Pancreas (tissue), 10 donors: ENCODE measurements around the gene GLI1. TPM values are rescaled to one million over a fixed set of nuclear protein-coding genes. Genes with fewer than 3 reads are reported as not detected.

Experiments used
- ATAC-seq, 4 donors: fragments of 200-7000 bp; cut with Tn5 transposase; one replicate each; pipeline versions ENCODE4 v1.8.0 to v1.9.1; 2020; ENCODE audit warnings: mild to moderate bottlenecking in 4 of 4, moderate library complexity in 4 of 4
- DNase-seq, 6 donors: peaks; one replicate each; pipeline ENCODE4 v3.0.0-alpha.2; 2020
- FAIRE-seq: peaks from 2 replicates; lab custom pipeline; 2012; peaks lifted over from hg19 to GRCh38; lab: Jason Lieb, UNC
- H3K27ac ChIP-seq, 4 donors: fragments of 200-600 bp; sonication (generic); 1 replicate in 3 of 4; 2 replicates in 1 of 4; pipeline versions ENCODE4 v1.5.0 to v1.8.0; 2020
- H3K27me3 ChIP-seq, 4 donors: fragments of 200-600 bp; one replicate each; pipeline ENCODE4 v1.8.0; 2021
- H3K36me3 ChIP-seq, 3 donors: fragments of 200-600 bp; sonication (generic) in 1 of 3; one replicate each; pipeline versions ENCODE4 v1.5.0 to v1.8.0; 2020 to 2021
- H3K4me1 ChIP-seq, 3 donors: fragments of 200-600 bp; one replicate each; pipeline ENCODE4 v1.8.0; 2021
- H3K4me3 ChIP-seq, 4 donors: fragments of 200-600 bp; sonication (generic) in 2 of 4; one replicate each; pipeline versions ENCODE4 v1.5.0 to v1.8.0; 2020 to 2021
- H3K9me3 ChIP-seq, 4 donors: fragments of 200-600 bp; one replicate each; pipeline ENCODE4 v1.8.0; 2021
- WGBS, 2 donors: extraction: QIAGEN DNeasy Blood & Tissue Kit; methylation state at CpG; one replicate each; pipeline ENCODE4 v1.1.7; 2013; 5-methylcytosine and 5-hydroxymethylcytosine counted together
- intact Hi-C, 3 donors: fragments of 100-400 bp; cut with DNase I; formaldehyde crosslinking; loops; one replicate each; pipeline versions ENCODE4 v1.11.1 to v1.14.2; 2022
- polyA plus RNA-seq, 2 donors: library from polyadenylated mRNA; stranded (reverse); fragments of 200-250 nt; gene quantifications; one replicate each; pipeline ENCODE4 v1.2.3, GENCODE V29; 2013
- total RNA-seq, 6 donors: library from RNA; stranded (reverse); fragmentation: NEBNext Ultra II Directional in 4 of 6; extraction: Animal tissue kit (Norgen Biotek cat#: 25700) in 4 of 6; gene quantifications; one replicate each; pipeline versions ENCODE4 v1.2.1 to v1.2.4, GENCODE V29; 2021 to 2023
- TF ChIP-seq, protein P1 (sequence below), 4 donors: fragments of 200-600 bp; sonication (generic) in 3 of 4; IDR thresholded peaks; one replicate each; pipeline versions ENCODE4 v1.5.0 to v1.8.0; 2021; ENCODE audit warnings: antibody characterized with exemption in 4 of 4
- donor health status: healthy with polysubstance abuse.
- donor health status: DM: no; HTN: no; CAD: no; lungs with moderate emphysema.
- donor health status: DM: no; HTN: no; CAD: no.
- donor health status: control.
- donor health status: control.
- donor health status: Bipolar disorder and iron deficiency.
- donor health status: DM: yes; HTN: yes; CAD: no.
- donor health status: DM: no; HTN: no; CAD: no.
- donor health status: DM: no; HTN: no; CAD: no.
- donor health status: DM: yes; HTN: yes; CAD: no.

GLI1 gene
- total and polyA plus RNA-seq, 8 donors = 0.06 to 2.2 (median 0.46) TPM; not detected in 2

DNA sequence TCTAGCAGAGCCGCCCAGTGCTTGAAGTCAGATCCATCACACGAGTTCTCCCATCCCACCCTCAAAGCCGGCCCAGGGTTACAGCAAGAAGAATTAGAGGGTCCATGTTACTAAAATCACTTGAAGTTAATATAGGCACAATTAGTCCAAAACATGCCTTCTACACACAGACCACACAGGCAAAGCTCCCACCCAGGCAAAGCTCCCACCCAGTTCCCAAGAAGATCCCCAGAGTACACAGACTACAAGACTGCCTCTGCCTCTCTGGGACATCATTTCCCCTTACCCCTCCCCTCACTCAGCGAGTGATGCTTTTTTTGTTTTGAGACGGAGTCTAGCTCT lies 3.3 kb downstream of the GLI1 start:
- Histone ChIP-seq H3K27me3 (no peaks in the 10 kb centered on the region), H3K9me3 (no peaks in the 10 kb centered on the region), H3K4me3 (no peak overlapping the region), H3K4me1 (peaks cover 0 to 12% (median 10%) of the 10 kb centered on the region in 3 donors), H3K36me3 (no peaks in the 10 kb centered on the region), H3K27ac (no peak overlapping the region)
- ATAC-seq = no peak
- FAIRE-seq = no peak
- TF ChIP-seq, protein P1, sequence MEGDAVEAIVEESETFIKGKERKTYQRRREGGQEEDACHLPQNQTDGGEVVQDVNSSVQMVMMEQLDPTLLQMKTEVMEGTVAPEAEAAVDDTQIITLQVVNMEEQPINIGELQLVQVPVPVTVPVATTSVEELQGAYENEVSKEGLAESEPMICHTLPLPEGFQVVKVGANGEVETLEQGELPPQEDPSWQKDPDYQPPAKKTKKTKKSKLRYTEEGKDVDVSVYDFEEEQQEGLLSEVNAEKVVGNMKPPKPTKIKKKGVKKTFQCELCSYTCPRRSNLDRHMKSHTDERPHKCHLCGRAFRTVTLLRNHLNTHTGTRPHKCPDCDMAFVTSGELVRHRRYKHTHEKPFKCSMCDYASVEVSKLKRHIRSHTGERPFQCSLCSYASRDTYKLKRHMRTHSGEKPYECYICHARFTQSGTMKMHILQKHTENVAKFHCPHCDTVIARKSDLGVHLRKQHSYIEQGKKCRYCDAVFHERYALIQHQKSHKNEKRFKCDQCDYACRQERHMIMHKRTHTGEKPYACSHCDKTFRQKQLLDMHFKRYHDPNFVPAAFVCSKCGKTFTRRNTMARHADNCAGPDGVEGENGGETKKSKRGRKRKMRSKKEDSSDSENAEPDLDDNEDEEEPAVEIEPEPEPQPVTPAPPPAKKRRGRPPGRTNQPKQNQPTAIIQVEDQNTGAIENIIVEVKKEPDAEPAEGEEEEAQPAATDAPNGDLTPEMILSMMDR (IDR thresholded peaks at IDR 0.05) = no peak
- 16 to 22% methylated on average over 5 of the region's 5 CpGs for WGBS, 2 donors
- intact Hi-C loops = no loop called here
- no peak for DNase-seq

DNA sequence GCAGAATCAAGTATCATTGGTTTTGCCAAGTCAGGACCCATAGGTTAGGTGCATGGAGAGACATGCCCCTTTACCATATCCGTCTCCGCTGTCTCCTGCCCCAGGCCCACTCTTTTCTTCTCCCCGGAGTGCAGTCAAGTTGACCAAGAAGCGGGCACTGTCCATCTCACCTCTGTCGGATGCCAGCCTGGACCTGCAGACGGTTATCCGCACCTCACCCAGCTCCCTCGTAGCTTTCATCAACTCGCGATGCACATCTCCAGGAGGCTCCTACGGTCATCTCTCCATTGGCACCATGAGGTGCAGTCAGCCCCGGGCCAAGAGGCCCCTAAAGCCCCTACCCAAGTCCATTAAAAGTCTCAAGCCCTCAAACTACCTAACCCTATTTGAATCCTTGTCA lies 5.0 kb downstream of the GLI1 start:
- no peak for DNase-seq
- H3K4me3 ChIP-seq = no peak overlapping the region
- no peak for ATAC-seq
- TF ChIP-seq, protein P1 (IDR thresholded peaks at IDR 0.05) = no peak
- no peaks in the 10 kb centered on the region for H3K27me3 ChIP-seq
- intact Hi-C loops = no loop called here
- H3K27ac ChIP-seq = no peak overlapping the region
- no peaks in the 10 kb centered on the region for H3K36me3 ChIP-seq
- H3K4me1 ChIP-seq = peaks cover 0 to 10% (median 8%) of the 10 kb centered on the region in 3 donors
- no peaks in the 10 kb centered on the region for H3K9me3 ChIP-seq
- FAIRE-seq = no peak
- 76 to 82% methylated on average over 12 of the region's 12 CpGs for WGBS, 2 donors

DNA sequence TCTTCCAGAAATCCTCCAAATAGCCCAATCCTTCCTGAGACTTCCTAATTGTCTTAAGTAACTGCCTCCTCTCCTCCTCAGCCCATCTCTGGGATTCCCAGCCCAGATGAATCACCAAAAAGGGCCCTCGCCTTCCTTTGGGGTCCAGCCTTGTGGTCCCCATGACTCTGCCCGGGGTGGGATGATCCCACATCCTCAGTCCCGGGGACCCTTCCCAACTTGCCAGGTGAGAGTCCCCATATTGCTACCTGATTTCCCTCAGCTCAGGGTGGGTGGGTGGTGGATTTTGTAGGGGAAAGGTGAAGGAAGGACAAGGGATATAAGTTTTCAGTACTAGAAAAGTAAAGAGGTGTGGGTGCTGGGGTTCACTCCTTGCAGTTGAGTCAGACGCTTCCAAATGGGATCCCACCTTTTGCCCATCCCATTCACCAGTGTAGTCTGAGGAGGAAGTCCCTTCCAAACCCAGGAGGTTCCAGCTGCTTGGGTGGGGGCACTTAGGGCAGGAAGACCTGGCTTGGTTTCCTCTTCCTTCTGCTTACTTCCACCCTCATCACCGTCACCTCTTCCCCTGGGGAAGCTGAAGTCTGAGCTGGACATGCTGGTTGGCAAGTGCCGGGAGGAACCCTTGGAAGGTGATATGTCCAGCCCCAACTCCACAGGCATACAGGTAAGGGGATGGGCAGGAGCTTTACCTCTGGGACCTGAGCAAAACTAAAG lies 5.6 kb downstream of the GLI1 start:
- Histone ChIP-seq H3K27ac (no peak overlapping the region), H3K9me3 (no peaks in the 10 kb centered on the region), H3K36me3 (no peaks in the 10 kb centered on the region), H3K4me3 (no peak overlapping the region), H3K27me3 (no peaks in the 10 kb centered on the region), H3K4me1 (peaks cover 0 to 10% (median 8%) of the 10 kb centered on the region in 3 donors)
- intact Hi-C loops = no loop called here
- DNase-seq (no peak), FAIRE-seq (no peak), ATAC-seq (no peak)
- 63 to 71% methylated on average over 6 of the region's 6 CpGs for WGBS, 2 donors
- TF ChIP-seq, protein P1 (IDR thresholded peaks at IDR 0.05) = no peak

- H3K27me3 ChIP-seq = no peaks in the 10 kb centered on the region
- H3K9me3 ChIP-seq = no peaks in the 10 kb centered on the region
- peaks cover 0 to 9% (median 5%) of the 10 kb centered on the region in 3 donors for H3K4me1 ChIP-seq
- H3K27ac ChIP-seq = no peak overlapping the region
- intact Hi-C loops = no loop called here
- H3K4me3 ChIP-seq = no peak overlapping the region
- WGBS, 2 donors = 50 to 59% methylated on average over 14 of the region's 14 CpGs
- DNase-seq = no peak
- FAIRE-seq = no peak
- no peak for ATAC-seq
- no peaks in the 10 kb centered on the region for H3K36me3 ChIP-seq
- TF ChIP-seq, protein P1 (IDR thresholded peaks at IDR 0.05) = no peak
These were observed 6.3 kb downstream of the GLI1 start for GRCh38 chr12:57465747-57466505.
